Liver (tissue), 9 donors: ENCODE results near the gene TPCN1. TPM values are rescaled to one million over a fixed set of nuclear protein-coding genes. Genes with fewer than 3 reads are reported as not detected.
A peak's percentile ranks its signal among the peaks of the same experiment; 100 is the strongest.

Experiments used
- DNase-seq: peaks from one replicate; pipeline ENCODE4 v3.0.0-alpha.2; 2017; ENCODE audit warnings: low spot score
- H3K27ac ChIP-seq, 2 donors: one replicate each; pipeline ENCODE4 v1.7.0; 2013; ENCODE audit warnings: inconsistent platforms in 2 of 2, low read length in 2 of 2, control low read depth in 1 of 2, low read depth in 1 of 2, mild to moderate bottlenecking in 1 of 2
- H3K27me3 ChIP-seq, 4 donors: one replicate each; pipeline versions ENCODE4 v1.6.1 to v1.7.0; 2013; ENCODE audit warnings: low read length in 3 of 4, inconsistent platforms in 1 of 4, mild to moderate bottlenecking in 1 of 4, moderate library complexity in 1 of 4; ENCODE audit not compliant: control insufficient read depth in 4 of 4, insufficient read depth in 4 of 4
- H3K36me3 ChIP-seq, 4 donors: one replicate each; pipeline versions ENCODE4 v1.6.1 to v1.7.0; 2013; ENCODE audit warnings: low read length in 3 of 4, mild to moderate bottlenecking in 3 of 4, low read depth in 1 of 4, moderate library complexity in 1 of 4; ENCODE audit not compliant: control insufficient read depth in 4 of 4, insufficient read depth in 3 of 4
- H3K4me1 ChIP-seq, 4 donors: one replicate each; pipeline versions ENCODE4 v1.6.1 to v1.7.0; 2013; ENCODE audit warnings: low read length in 3 of 4, mild to moderate bottlenecking in 3 of 4, moderate library complexity in 1 of 4; ENCODE audit not compliant: control insufficient read depth in 4 of 4, insufficient read depth in 4 of 4
- H3K4me3 ChIP-seq, 3 donors: one replicate each; pipeline versions ENCODE4 v1.6.1 to v1.7.0; 2013; ENCODE audit warnings: low read length in 3 of 3, control low read depth in 1 of 3, low read depth in 1 of 3, mild to moderate bottlenecking in 1 of 3
- H3K9ac ChIP-seq, 2 donors: one replicate each; pipeline ENCODE4 v1.7.0; 2013; ENCODE audit warnings: low read length in 2 of 2, mild to moderate bottlenecking in 2 of 2, moderate library complexity in 2 of 2, control low read depth in 1 of 2, low read depth in 1 of 2
- H3K9me3 ChIP-seq, 4 donors: one replicate each; pipeline versions ENCODE4 v1.6.1 to v1.7.0; 2013; ENCODE audit warnings: low read length in 3 of 4; ENCODE audit not compliant: control insufficient read depth in 4 of 4
- CTCF ChIP-seq: fragments of 150-350 bp; IDR thresholded peaks from 2 replicates; pipeline ENCODE4 v1.5.1; 2017; ENCODE audit warnings: improper control_type of control experiment, low read depth, low read length; ENCODE audit not compliant: missing input control
- EGR1 ChIP-seq, 2 donors: IDR thresholded peaks; 2 replicates each; pipeline ENCODE4 v1.6.1; 2016 to 2018; ENCODE audit warnings: antibody characterized with exemption in 2 of 2, low read depth in 2 of 2
- FOXA1 ChIP-seq: IDR thresholded peaks from 2 replicates; pipeline ENCODE4 v1.6.1; 2016; ENCODE audit warnings: antibody characterized with exemption
- HNF4A ChIP-seq, 2 donors: conservative IDR thresholded peaks; 2 replicates each; pipeline ENCODE4 v1.6.1; 2016; ENCODE audit warnings: antibody characterized with exemption in 2 of 2, mild to moderate bottlenecking in 2 of 2
- HNF4G ChIP-seq: IDR thresholded peaks from 2 replicates; pipeline ENCODE4 v1.6.1; 2016; ENCODE audit warnings: antibody characterized with exemption
- JUND ChIP-seq, 2 donors: IDR thresholded peaks; 2 replicates each; pipeline ENCODE4 v1.6.1; 2016; ENCODE audit warnings: antibody characterized with exemption in 2 of 2
- NR2F2 ChIP-seq: IDR thresholded peaks from 2 replicates; pipeline ENCODE4 v1.6.1; 2016; ENCODE audit warnings: antibody characterized with exemption
- RAD21 ChIP-seq, 2 donors: IDR thresholded peaks; 2 replicates each; pipeline ENCODE4 v1.6.1; 2016; ENCODE audit warnings: antibody characterized with exemption in 2 of 2, mild to moderate bottlenecking in 2 of 2
- REST ChIP-seq: IDR thresholded peaks from 2 replicates; pipeline ENCODE4 v1.6.1; 2016; ENCODE audit warnings: antibody characterized with exemption, mild to moderate bottlenecking
- RXRA ChIP-seq, 2 donors: IDR thresholded peaks; 2 replicates each; pipeline ENCODE4 v1.6.1; 2017 to 2018; ENCODE audit warnings: antibody characterized with exemption in 2 of 2, mild to moderate bottlenecking in 1 of 2
- YY1 ChIP-seq: IDR thresholded peaks from 2 replicates; pipeline ENCODE4 v1.6.1; 2016; ENCODE audit warnings: antibody characterized with exemption, mild to moderate bottlenecking
- WGBS: extraction: QIAGEN DNeasy Blood & Tissue Kit; methylation state at CpG from one replicate; pipeline ENCODE4 v1.1.7; 2013; 5-methylcytosine and 5-hydroxymethylcytosine counted together
- polyA plus RNA-seq, 2 donors: library from polyadenylated mRNA; stranded (reverse) in 1 of 2; unstranded in 1 of 2; fragments of 200-250 nt in 1 of 2; fragments of >200 nt in 1 of 2; fragmentation: Nextera tagmentation in 1 of 2; extraction: Ambion mirVana in 1 of 2; gene quantifications; one replicate each; pipeline versions ENCODE4 v1.2.1 to v1.2.3, GENCODE V29; 2013 to 2015
- total RNA-seq, 2 donors: library from RNA; depleted of rRNA; stranded (reverse); fragments of >200 nt; gene quantifications; one replicate each; pipeline ENCODE4 v1.2.3, GENCODE V29; 2014
- donor health status: healthy.
- donor health status: healthy.
- donor health status: healthy.
- donor health status: healthy.
- donor health status: healthy.

The TPCN1 gene
- total and polyA plus RNA-seq, 4 donors, result 8.6 to 19.2 (median 13.7) TPM

- TF ChIP-seq EGR1 (IDR thresholded peaks at IDR 0.05; ENCODE audit: low read depth in 2 of 2), result no peak
- TF ChIP-seq RAD21 (IDR thresholded peaks at IDR 0.05), result peak; percentile 38 to 57
- TF ChIP-seq REST, result no peak
- TF ChIP-seq RXRA (IDR thresholded peaks at IDR 0.05), result peak; percentile 2 to 82
- TF ChIP-seq JUND (IDR thresholded peaks at IDR 0.05), result no peak
- no peak for TF ChIP-seq FOXA1
Measured at GRCh38 chr12:113297214-113297587, 75.9 kb downstream of the TPCN1 start (continued).

- H3K9me3 ChIP-seq, result no peaks in the 10 kb centered on the region
- no peak overlapping the region for H3K4me3 ChIP-seq
- peak; percentile 65 to 67 for TF ChIP-seq HNF4A (conservative IDR thresholded peaks at IDR 0.05)
- peak in 1 of 2 donors; percentile 37 for TF ChIP-seq RXRA (IDR thresholded peaks at IDR 0.05)
- TF ChIP-seq CTCF, result no peak
- TF ChIP-seq YY1, result no peak
- peak; percentile 9 for TF ChIP-seq NR2F2
- no peak for TF ChIP-seq EGR1 (IDR thresholded peaks at IDR 0.05; ENCODE audit: low read depth in 2 of 2)
- no peak for TF ChIP-seq REST
- TF ChIP-seq HNF4G, result peak; percentile 25
- peaks cover 6 to 33% (median 14%) of the 10 kb centered on the region in 4 donors for H3K36me3 ChIP-seq
- H3K27ac ChIP-seq, result peak overlapping the region; percentile 68 to 69
- H3K9ac ChIP-seq, result no peak overlapping the region
- peaks cover 9 to 27% (median 20%) of the 10 kb centered on the region in 4 donors for H3K4me1 ChIP-seq
- 64% methylated on average over 13 of the region's 13 CpGs for WGBS
- no peak for DNase-seq
- H3K27me3 ChIP-seq, result no peaks in the 10 kb centered on the region
Measured at GRCh38 chr12:113297621-113298471, 76.6 kb downstream of the TPCN1 start.
